Stomach (tissue), 9 donors: ENCODE data around the gene SRGAP2C. TPM values are rescaled to one million over a fixed set of nuclear protein-coding genes. Genes with fewer than 3 reads are reported as not detected.
"Not testable (repeated sequence)": the region's sequence is repeated elsewhere in the genome, so short reads cannot be mapped to it uniquely, and the experiment has no call there.

Experiments
- DNase-seq, 2 donors: peaks; one replicate each; pipeline versions ENCODE4 v3.0.0 to v3.0.0-alpha.2; 2013 to 2019
- H3K27ac ChIP-seq, 5 donors: fragments of 200-600 bp in 4 of 5; sonication (generic) in 4 of 5; one replicate each; pipeline ENCODE4 v1.5.1; 2013 to 2019; ENCODE audit warnings: mild to moderate bottlenecking in 1 of 5, moderate library complexity in 1 of 5
- H3K27me3 ChIP-seq, 3 donors: fragments of 200-600 bp; sonication (generic); one replicate each; pipeline ENCODE4 v1.5.1; 2017 to 2019; ENCODE audit warnings: mixed run types in 1 of 3
- H3K36me3 ChIP-seq, 4 donors: fragments of 200-600 bp; sonication (generic); 1 replicate in 3 of 4; 2 replicates in 1 of 4; pipeline ENCODE4 v1.5.1; 2016 to 2019
- H3K4me1 ChIP-seq, 4 donors: fragments of 200-600 bp; sonication (generic); one replicate each; pipeline ENCODE4 v1.5.1; 2016 to 2019
- H3K4me3 ChIP-seq, 4 donors: fragments of 200-600 bp; sonication (generic) in 3 of 4; one replicate each; pipeline ENCODE4 v1.5.1; 2016 to 2019; ENCODE audit warnings: mild to moderate bottlenecking in 1 of 4
- H3K9me3 ChIP-seq, 4 donors: fragments of 200-600 bp; sonication (generic); one replicate each; pipeline ENCODE4 v1.5.1; 2016 to 2019
- WGBS, 5 donors: extraction: QIAGEN DNeasy Blood & Tissue Kit in 3 of 5; methylation state at CpG; one replicate each; pipeline versions ENCODE4 v1.1.5 to v1.1.7; 2013 to 2018; 5-methylcytosine and 5-hydroxymethylcytosine counted together
- intact Hi-C: fragments of 100-400 bp; cut with DNase I; formaldehyde crosslinking; loops from one replicate; pipeline ENCODE4 v1.15.1; 2023; ENCODE audit warnings: low total_unique reads
- polyA plus RNA-seq, 3 donors: library from polyadenylated mRNA; stranded (reverse); fragments of 200-250 nt; gene quantifications; one replicate each; pipeline ENCODE4 v1.2.3, GENCODE V29; 2013
- total RNA-seq, 5 donors: library from RNA; depleted of rRNA; stranded (reverse); fragments of >200 nt; gene quantifications; one replicate each; pipeline versions ENCODE4 v1.1.0 to v1.2.3, GENCODE V29; 2014 to 2016
- donor health status: healthy with polysubstance abuse.
- donor health status: Bipolar disorder and iron deficiency.
- donor health status: healthy.

Gene SRGAP2C
- total and polyA plus RNA-seq, 8 donors: 2.3 to 17.6 (median 4.4) TPM

- H3K4me1 ChIP-seq, H3K27me3 ChIP-seq, H3K36me3 ChIP-seq, DNase-seq, H3K9me3 ChIP-seq, H3K4me3 ChIP-seq, intact Hi-C loops, H3K27ac ChIP-seq: not testable (repeated sequence)
Measured at GRCh38 chr1:121178197-121178596, 6.6 kb upstream of the SRGAP2C start.

- H3K4me3 ChIP-seq: peak overlapping the region; percentile 25 to 49 (median 42)
- H3K36me3 ChIP-seq, H3K27ac ChIP-seq, H3K4me1 ChIP-seq, H3K9me3 ChIP-seq, H3K27me3 ChIP-seq, intact Hi-C loops: not testable (repeated sequence)
- peak in 1 of 2 donors; percentile 8 for DNase-seq
- WGBS, 5 donors: 0 to 2% (median 1%) methylated on average over 10 to 15 of the region's 31 CpGs; no CpG with 5 or more reads in 1 of the 5 donors
Measured at GRCh38 chr1:121183867-121184266, 908 bp upstream of the SRGAP2C start.

GRCh38 chr1:121185140-121185708, 449 bp downstream of the SRGAP2C start:
- H3K4me1 ChIP-seq, DNase-seq, H3K27me3 ChIP-seq, intact Hi-C loops, H3K9me3 ChIP-seq, H3K36me3 ChIP-seq: not testable (repeated sequence)
- Histone ChIP-seq H3K4me3 (peak overlapping the region; percentile 43 to 54 (median 48)), H3K27ac (peak overlapping the region in 4 of 5 donors; percentile 81 to 86 (median 82))
- no CpG with 5 or more reads among the region's 48 CpGs for WGBS, 5 donors

GRCh38 chr1:121186191-121186590, 1.4 kb downstream of the SRGAP2C start:
- DNase-seq, H3K9me3 ChIP-seq, H3K27me3 ChIP-seq, intact Hi-C loops, H3K27ac ChIP-seq, H3K36me3 ChIP-seq, H3K4me1 ChIP-seq: not testable (repeated sequence)
- WGBS, 5 donors: 0% methylated on average over 1 to 6 of the region's 20 CpGs; no CpG with 5 or more reads in 2 of the 5 donors
- H3K4me3 ChIP-seq: peak overlapping the region in 3 of 4 donors; percentile 33 to 44 (median 37)

- H3K4me1 ChIP-seq, DNase-seq, H3K36me3 ChIP-seq, H3K27ac ChIP-seq, intact Hi-C loops, H3K27me3 ChIP-seq, H3K9me3 ChIP-seq: not testable (repeated sequence)
- WGBS, 5 donors: 80 to 87% (median 82%) methylated on average over 5 of the region's 5 CpGs
- H3K4me3 ChIP-seq: peak overlapping the region in 1 of 4 donors; percentile 11
Measured at GRCh38 chr1:121187914-121188313, 3.1 kb downstream of the SRGAP2C start.

GRCh38 chr1:121192512-121192911, 7.7 kb downstream of the SRGAP2C start:
- 92 to 100% (median 97%) methylated on average over 1 to 2 of the region's 2 CpGs; no CpG with 5 or more reads in 2 of the 5 donors for WGBS, 5 donors
- H3K4me1 ChIP-seq, DNase-seq, H3K9me3 ChIP-seq, intact Hi-C loops, H3K4me3 ChIP-seq, H3K27ac ChIP-seq, H3K27me3 ChIP-seq, H3K36me3 ChIP-seq: not testable (repeated sequence)

- H3K27me3 ChIP-seq, intact Hi-C loops, H3K27ac ChIP-seq, DNase-seq, H3K4me1 ChIP-seq, H3K4me3 ChIP-seq, H3K36me3 ChIP-seq, H3K9me3 ChIP-seq: not testable (repeated sequence)
- 93 to 100% (median 94%) methylated on average over 2 to 3 of the region's 7 CpGs for WGBS, 5 donors
Measured at GRCh38 chr1:121197095-121197882, 12.5 kb downstream of the SRGAP2C start.

- DNase-seq, H3K27me3 ChIP-seq, H3K4me3 ChIP-seq, H3K36me3 ChIP-seq, intact Hi-C loops, H3K27ac ChIP-seq, H3K4me1 ChIP-seq, H3K9me3 ChIP-seq: not testable (repeated sequence)
- 83 to 100% (median 93%) methylated on average over 1 of the region's 3 CpGs for WGBS, 5 donors
Measured at GRCh38 chr1:121199763-121200162, 15.0 kb downstream of the SRGAP2C start.

- H3K27me3 ChIP-seq, H3K36me3 ChIP-seq, H3K9me3 ChIP-seq, H3K4me3 ChIP-seq, H3K4me1 ChIP-seq, H3K27ac ChIP-seq, intact Hi-C loops, DNase-seq: not testable (repeated sequence)
- WGBS, 5 donors: no CpG with 5 or more reads among the region's 1 CpG
Measured at GRCh38 chr1:121200232-121200631, 15.5 kb downstream of the SRGAP2C start.

GRCh38 chr1:121200985-121201981, 16.5 kb downstream of the SRGAP2C start:
- H3K9me3 ChIP-seq, H3K27me3 ChIP-seq, H3K4me3 ChIP-seq, H3K4me1 ChIP-seq, H3K36me3 ChIP-seq, intact Hi-C loops: not testable (repeated sequence)
- peak in 1 of 2 donors; percentile 21 for DNase-seq
- WGBS, 5 donors: 31 to 70% (median 53%) methylated on average over 9 of the region's 13 CpGs
- H3K27ac ChIP-seq: peak overlapping the region in 1 of 5 donors; percentile 28

- H3K36me3 ChIP-seq, H3K4me3 ChIP-seq, intact Hi-C loops, H3K27me3 ChIP-seq, H3K4me1 ChIP-seq, H3K27ac ChIP-seq, H3K9me3 ChIP-seq, DNase-seq: not testable (repeated sequence)
- 72 to 95% (median 78%) methylated on average over 2 to 3 of the region's 3 CpGs for WGBS, 5 donors
Measured at GRCh38 chr1:121202986-121203385, 18.2 kb downstream of the SRGAP2C start.
